GM19023 (cell line): ENCODE measurements around the gene SPEG.

Source experiments
- ATAC-seq: cut with Tn5 transposase; IDR thresholded peaks from one replicate; pipeline ENCODE4 v1.9.1; 2021; ENCODE audit warnings: mild to moderate bottlenecking, moderate library complexity; ENCODE audit not compliant: unreplicated experiment

The SPEG gene

DNA sequence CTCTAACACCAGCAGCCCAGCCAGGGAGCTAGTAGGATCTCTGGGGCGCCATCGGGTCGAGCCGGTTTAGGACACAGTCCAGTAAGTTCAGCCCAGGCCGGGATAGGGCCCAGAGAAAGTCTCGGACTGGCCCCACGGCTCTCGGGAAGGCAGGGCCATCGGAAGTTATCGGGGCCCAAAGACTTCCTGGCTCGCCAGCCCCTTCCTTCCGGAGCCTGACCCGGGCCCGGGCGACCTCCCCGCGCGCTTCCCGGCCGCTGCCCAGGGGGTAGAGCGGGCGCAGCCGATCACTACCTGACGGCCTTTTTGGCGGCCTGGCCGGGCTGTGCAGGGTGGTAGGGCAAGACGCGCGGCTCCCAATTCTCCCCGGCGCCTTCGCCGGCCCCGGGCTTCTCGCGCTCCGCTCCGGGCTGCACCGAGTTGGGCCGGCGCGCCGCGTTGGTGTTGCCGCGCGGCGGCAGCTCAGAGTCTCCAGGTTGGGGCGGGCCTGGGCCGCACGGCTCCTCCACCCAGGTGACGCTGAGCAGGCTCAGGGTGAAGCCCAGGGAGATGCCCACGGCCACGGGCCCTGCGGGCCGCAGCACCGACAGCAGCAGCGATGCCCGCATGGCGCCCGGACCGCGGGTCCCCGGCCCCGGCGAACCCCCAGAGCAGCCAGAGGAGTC, 108.4 kb downstream of the SPEG start:
- ATAC-seq: peak; percentile 39

GRCh38 chr2:219543596-219544358, 109.1 kb downstream of the SPEG start, which contains the start of the genes CHPF and TMEM198:
Gene CHPF (minus strand): TSS chr2:219543809. CDS start chr2:219543538, 271 bp downstream.
Gene TMEM198 (plus strand): TSS chr2:219544028. CDS start chr2:219544728, 700 bp downstream.
- peak; percentile 78 for ATAC-seq

DNA sequence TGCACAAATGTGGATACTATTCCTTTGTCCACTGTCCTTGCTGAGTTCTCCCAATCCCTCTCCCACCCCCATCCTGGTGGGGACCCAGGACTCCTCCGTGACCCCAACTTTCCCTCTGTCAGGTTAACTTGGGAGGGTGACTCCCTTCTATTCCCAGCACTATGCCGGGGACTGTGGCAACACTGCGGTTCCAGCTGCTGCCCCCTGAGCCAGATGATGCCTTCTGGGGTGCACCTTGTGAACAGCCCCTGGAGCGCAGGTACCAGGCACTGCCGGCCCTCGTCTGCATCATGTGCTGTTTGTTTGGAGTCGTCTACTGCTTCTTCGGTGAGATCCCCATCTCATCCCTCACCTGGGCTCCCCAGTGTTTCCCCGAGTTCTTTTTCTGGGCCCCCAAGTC, 109.9 kb downstream of the SPEG start:
- ATAC-seq: no peak

GRCh38 chr2:219545295-219545942, 110.8 kb downstream of the SPEG start:
- ATAC-seq: no peak

DNA sequence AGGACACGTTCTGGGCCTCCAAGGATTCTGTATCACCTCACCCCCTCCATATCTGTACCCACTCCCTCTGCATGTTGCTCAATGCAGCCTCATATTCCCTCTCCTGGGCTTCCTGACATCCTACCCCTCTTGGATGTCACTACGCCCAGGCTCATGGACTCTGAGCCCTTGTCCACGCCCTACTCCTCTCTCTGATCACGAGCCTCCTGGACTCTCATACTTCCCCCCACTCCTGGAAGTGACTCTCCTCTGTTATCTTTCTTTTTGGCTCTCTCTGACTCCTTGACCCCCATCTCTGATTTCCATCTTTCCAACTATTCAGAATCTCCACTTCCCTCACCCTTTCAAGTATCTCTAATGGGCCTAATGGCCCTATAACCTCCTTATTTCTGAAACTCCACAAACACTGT, 111.3 kb downstream of the SPEG start:
- ATAC-seq: no peak

- no peak for ATAC-seq
Observed at GRCh38 chr2:219547621-219548020, 113.0 kb downstream of the SPEG start.
